ENCODE data around the gene CD58.

Gene CD58

DNA sequence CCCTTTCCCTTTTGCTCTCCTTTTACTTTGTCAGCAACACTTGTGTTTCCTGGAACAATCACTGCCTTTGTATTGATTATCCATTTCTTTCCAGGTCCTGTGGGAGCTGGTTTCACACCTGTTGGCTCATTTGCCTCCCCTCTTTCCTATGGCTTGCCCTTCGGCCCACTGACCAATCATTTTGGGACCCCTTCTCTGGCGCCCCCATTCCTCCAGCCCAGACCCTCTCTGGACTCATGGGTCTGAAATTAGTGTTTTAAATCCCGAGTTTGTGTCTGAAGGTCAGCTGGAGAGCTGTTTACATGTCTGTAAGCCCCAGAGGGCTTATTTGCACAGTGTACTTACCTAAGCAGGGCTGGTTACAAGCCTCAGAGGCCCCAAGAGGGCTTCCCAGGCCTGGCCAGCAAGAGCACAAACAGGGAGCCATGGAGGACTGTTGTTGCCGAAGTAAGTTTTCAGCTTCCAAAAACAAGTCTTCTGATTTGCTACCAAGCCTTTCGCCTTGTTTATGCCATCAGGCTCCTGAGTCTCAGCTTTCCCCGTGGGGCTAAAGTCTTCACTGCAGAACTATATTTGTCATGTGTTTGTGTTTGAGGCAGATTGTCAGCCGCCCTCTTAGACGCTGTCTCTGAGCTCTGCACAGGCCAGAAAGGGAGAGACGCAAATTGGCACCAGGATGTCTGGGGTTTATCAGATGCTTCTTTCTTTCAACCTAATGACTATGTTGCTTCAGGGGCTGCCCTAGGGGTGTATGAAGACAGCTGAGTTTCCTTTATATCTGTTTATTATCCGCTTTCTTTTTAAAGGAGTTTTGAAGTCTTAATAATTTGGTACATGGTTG, 104.8 kb downstream of the CD58 start:
- no peak for DNase-seq

DNA sequence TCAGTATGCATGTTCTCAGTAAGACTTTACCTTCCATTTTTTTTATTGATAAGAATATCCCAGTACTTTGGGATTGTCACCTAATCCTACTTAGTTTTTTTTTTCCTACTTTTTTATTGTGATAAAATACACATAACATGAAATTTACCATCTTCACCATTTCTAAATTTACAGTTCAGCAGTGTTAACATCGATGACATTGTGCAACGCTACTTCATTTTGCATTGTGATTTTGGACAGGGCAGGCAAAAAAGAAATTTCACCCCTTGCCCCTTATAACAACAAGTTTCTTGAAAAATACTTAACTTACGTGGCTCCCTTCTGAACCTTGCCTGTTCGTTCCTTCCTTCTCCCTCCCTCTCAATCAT, 105.4 kb downstream of the CD58 start:
- DNase-seq: no peak

Measured in hematopoietic multipotent progenitor cell treated with erythropoietin and hydrocortisone succinate and interleukin-3 and kit ligand, for 8 days (in vitro differentiated cells).